Activated CD4-positive, CD25-positive, alpha-beta regulatory T cell treated with anti-CD3 and anti-CD28 coated beads, Interleukin-2, amount 50 U/mL, for 16 hours (primary cell): Measurements from ENCODE around the gene LARGE1.
"Not testable (repeated sequence)": the region's sequence is repeated elsewhere in the genome, so short reads cannot be mapped to it uniquely, and the experiment has no call there.

Source experiments
- DNase-seq: peaks from one replicate; pipeline ENCODE4 v3.0.0-alpha.2; 2020; ENCODE audit warnings: low read depth, low spot score

Gene LARGE1

GRCh38 chr22:33883961-33884808, 36.1 kb downstream of the LARGE1 start:
- DNase-seq = no peak

- DNase-seq = no peak
These were observed 36.7 kb downstream of the LARGE1 start for GRCh38 chr22:33883561-33883960.

- no peak for DNase-seq
These were observed 37.3 kb downstream of the LARGE1 start for GRCh38 chr22:33882991-33883390.

- no peak for DNase-seq
These were observed 39.3 kb downstream of the LARGE1 start for GRCh38 chr22:33880986-33881385.

- DNase-seq = no peak
These were observed 40.5 kb downstream of the LARGE1 start for GRCh38 chr22:33879796-33880195.

- no peak for DNase-seq
These were observed 45.0 kb downstream of the LARGE1 start for GRCh38 chr22:33875316-33875715.

GRCh38 chr22:33874206-33874605, 46.1 kb downstream of the LARGE1 start:
- DNase-seq = no peak

- no peak for DNase-seq
These were observed 46.6 kb downstream of the LARGE1 start for GRCh38 chr22:33873666-33874065.

- DNase-seq = no peak
These were observed 47.1 kb downstream of the LARGE1 start for GRCh38 chr22:33873186-33873585.

GRCh38 chr22:33871935-33872334, 48.3 kb downstream of the LARGE1 start:
- DNase-seq = no peak

- DNase-seq = no peak
These were observed 50.3 kb downstream of the LARGE1 start for GRCh38 chr22:33869946-33870345.

- DNase-seq = no peak
These were observed 52.3 kb downstream of the LARGE1 start for GRCh38 chr22:33867971-33868370.

GRCh38 chr22:33867118-33867866, 53.0 kb downstream of the LARGE1 start:
- DNase-seq = no peak

GRCh38 chr22:33866511-33866910, 53.8 kb downstream of the LARGE1 start:
- DNase-seq = no peak

GRCh38 chr22:33865996-33866395, 54.3 kb downstream of the LARGE1 start:
- DNase-seq = no peak

- no peak for DNase-seq
These were observed 55.0 kb downstream of the LARGE1 start for GRCh38 chr22:33865248-33865647.

- DNase-seq = no peak
These were observed 55.5 kb downstream of the LARGE1 start for GRCh38 chr22:33864723-33865130.

GRCh38 chr22:33861216-33861875, 58.9 kb downstream of the LARGE1 start:
- no peak for DNase-seq

- no peak for DNase-seq
These were observed 59.9 kb downstream of the LARGE1 start for GRCh38 chr22:33860386-33860785.

- no peak for DNase-seq
These were observed 61.0 kb downstream of the LARGE1 start for GRCh38 chr22:33859311-33859710.

GRCh38 chr22:33858653-33859052, 61.6 kb downstream of the LARGE1 start:
- DNase-seq = not testable (repeated sequence)

GRCh38 chr22:33857767-33858166, 62.5 kb downstream of the LARGE1 start:
- DNase-seq = not testable (repeated sequence)
